ENCODE results near the gene RAB6A.

Gene RAB6A

GRCh38 chr11:73797457-73797856, 36.6 kb upstream of the RAB6A start:
- Histone ChIP-seq H3K27me3 (replicated peaks; ENCODE audit: insufficient read depth, low read length) (no peaks in the 10 kb centered on the region), H3K79me2 (ENCODE audit: low read length) (peaks cover 41% of the 10 kb centered on the region), H4K20me1 (ENCODE audit: insufficient read depth, low read length) (no peaks in the 10 kb centered on the region), H3K27ac (ENCODE audit: low read length) (no peak overlapping the region), H3F3A (ENCODE audit: insufficient read depth, low read length) (no peaks in the 10 kb centered on the region), H3K9me2 (replicated peaks; ENCODE audit: insufficient read depth, low read length) (no peaks in the 10 kb centered on the region), H3K9ac (ENCODE audit: low read length) (no peak overlapping the region), H3K9me3 (replicated peaks; ENCODE audit: insufficient read depth, low read length) (no peaks in the 10 kb centered on the region), H3K4me1 (ENCODE audit: low read length) (no peaks in the 10 kb centered on the region), H3K4me3 (ENCODE audit: low read length) (no peak overlapping the region), H2AFZ (ENCODE audit: low read length) (no peak overlapping the region), H3K36me3 (replicated peaks; ENCODE audit: insufficient read depth, low read length) (no peaks in the 10 kb centered on the region), H3K4me2 (ENCODE audit: low read depth, low read length) (no peak overlapping the region)
- TF ChIP-seq EZH2phosphoT487 (IDR thresholded peaks at IDR 0.05; ENCODE audit: low read length) = no peak
- no peak for TF ChIP-seq CTCF (IDR thresholded peaks at IDR 0.05; ENCODE audit: low read length)
- TF ChIP-seq EZH2 (optimal IDR thresholded peaks at IDR 0.05; ENCODE audit: low read depth, low read length) = no peak
- DNase-seq = no peak

GRCh38 chr11:73795925-73796632, 35.2 kb upstream of the RAB6A start:
- H3K9me3 ChIP-seq (replicated peaks; ENCODE audit: insufficient read depth, low read length) = no peaks in the 10 kb centered on the region
- no peak overlapping the region for H3K9ac ChIP-seq (ENCODE audit: low read length)
- H3K4me1 ChIP-seq (ENCODE audit: low read length) = 0 out of 2 replicates have a peak, but pooled peaks cover 3% of the 10 kb centered on the region
- H3K9me2 ChIP-seq (replicated peaks; ENCODE audit: insufficient read depth, low read length) = no peaks in the 10 kb centered on the region
- H4K20me1 ChIP-seq (ENCODE audit: insufficient read depth, low read length) = no peaks in the 10 kb centered on the region
- H3K4me3 ChIP-seq (ENCODE audit: low read length) = no peak overlapping the region
- no peak overlapping the region for H2AFZ ChIP-seq (ENCODE audit: low read length)
- no peak overlapping the region for H3K4me2 ChIP-seq (ENCODE audit: low read depth, low read length)
- no peak for DNase-seq
- no peak overlapping the region for H3K27ac ChIP-seq (ENCODE audit: low read length)
- H3K27me3 ChIP-seq (replicated peaks; ENCODE audit: insufficient read depth, low read length) = no peaks in the 10 kb centered on the region
- no peaks in the 10 kb centered on the region for H3F3A ChIP-seq (ENCODE audit: insufficient read depth, low read length)
- TF ChIP-seq EZH2phosphoT487 (IDR thresholded peaks at IDR 0.05; ENCODE audit: low read length) (no peak), CTCF (IDR thresholded peaks at IDR 0.05; ENCODE audit: low read length) (no peak), EZH2 (optimal IDR thresholded peaks at IDR 0.05; ENCODE audit: low read depth, low read length) (no peak)
- H3K36me3 ChIP-seq (replicated peaks; ENCODE audit: insufficient read depth, low read length) = no peaks in the 10 kb centered on the region
- peaks cover 49% of the 10 kb centered on the region for H3K79me2 ChIP-seq (ENCODE audit: low read length)

- H3K4me3 ChIP-seq (ENCODE audit: low read length) = no peak overlapping the region
- H3K4me2 ChIP-seq (ENCODE audit: low read depth, low read length) = no peak overlapping the region
- H3K27ac ChIP-seq (ENCODE audit: low read length) = no peak overlapping the region
- no peaks in the 10 kb centered on the region for H3K36me3 ChIP-seq (replicated peaks; ENCODE audit: insufficient read depth, low read length)
- H3K9ac ChIP-seq (ENCODE audit: low read length) = no peak overlapping the region
- H3K9me3 ChIP-seq (replicated peaks; ENCODE audit: insufficient read depth, low read length) = no peaks in the 10 kb centered on the region
- no peak for DNase-seq
- no peaks in the 10 kb centered on the region for H4K20me1 ChIP-seq (ENCODE audit: insufficient read depth, low read length)
- peaks cover 71% of the 10 kb centered on the region for H3K79me2 ChIP-seq (ENCODE audit: low read length)
- H2AFZ ChIP-seq (ENCODE audit: low read length) = no peak overlapping the region
- no peaks in the 10 kb centered on the region for H3K27me3 ChIP-seq (replicated peaks; ENCODE audit: insufficient read depth, low read length)
- peaks cover 6% of the 10 kb centered on the region; the same call in 1 of the 2 replicates for H3F3A ChIP-seq (ENCODE audit: insufficient read depth, low read length)
- H3K9me2 ChIP-seq (replicated peaks; ENCODE audit: insufficient read depth, low read length) = no peaks in the 10 kb centered on the region
- TF ChIP-seq EZH2 (optimal IDR thresholded peaks at IDR 0.05; ENCODE audit: low read depth, low read length) (no peak), CTCF (IDR thresholded peaks at IDR 0.05; ENCODE audit: low read length) (no peak), EZH2phosphoT487 (IDR thresholded peaks at IDR 0.05; ENCODE audit: low read length) (no peak)
- peaks cover 9% of the 10 kb centered on the region; the same call in 1 of the 2 replicates for H3K4me1 ChIP-seq (ENCODE audit: low read length)
Observed at GRCh38 chr11:73792584-73792983, 31.7 kb upstream of the RAB6A start.

Measured in MM.1S (cell line).